ENCODE results near the gene RFC3. TPM values are rescaled to one million over a fixed set of nuclear protein-coding genes. Genes with fewer than 3 reads are reported as not detected.

Gene RFC3
- total and polyA plus RNA-seq, 10 donors = 3.6 to 25.7 (median 9.9) TPM

DNA sequence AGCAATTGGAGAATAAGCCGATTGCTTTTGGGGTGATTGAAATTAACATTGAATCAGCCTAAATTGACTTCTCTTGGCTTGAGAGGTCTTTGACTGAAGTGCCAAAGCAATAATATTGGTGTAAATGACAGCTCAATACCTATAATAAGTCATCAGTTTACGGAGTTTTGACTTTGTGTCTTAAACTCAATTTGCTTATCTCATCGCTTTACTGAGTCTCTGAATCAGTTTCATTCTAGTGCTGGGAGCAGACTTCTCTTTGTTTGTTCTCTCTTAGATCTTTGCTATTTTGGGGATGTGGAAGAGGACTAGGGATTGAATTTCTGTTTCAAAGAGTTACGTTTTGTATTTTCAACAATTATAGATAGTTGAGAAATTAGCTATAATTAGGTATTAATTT lies 7.1 kb downstream of the RFC3 start:
- Histone ChIP-seq H3K9me3 (no peaks in the 10 kb centered on the region), H3K4me1 (peaks cover 0 to 6% (median 0%) of the 10 kb centered on the region in 6 donors), H3K4me3 (no peak overlapping the region), H3K27ac (no peak overlapping the region), H3K36me3 (peaks cover 0 to 63% (median 13%) of the 10 kb centered on the region in 6 donors), H3K27me3 (replicated peaks in 1 of 7) (no peaks in the 10 kb centered on the region)
- TF ChIP-seq POLR2AphosphoS5 (IDR thresholded peaks at IDR 0.05) = no peak
- TF ChIP-seq, protein P1, sequence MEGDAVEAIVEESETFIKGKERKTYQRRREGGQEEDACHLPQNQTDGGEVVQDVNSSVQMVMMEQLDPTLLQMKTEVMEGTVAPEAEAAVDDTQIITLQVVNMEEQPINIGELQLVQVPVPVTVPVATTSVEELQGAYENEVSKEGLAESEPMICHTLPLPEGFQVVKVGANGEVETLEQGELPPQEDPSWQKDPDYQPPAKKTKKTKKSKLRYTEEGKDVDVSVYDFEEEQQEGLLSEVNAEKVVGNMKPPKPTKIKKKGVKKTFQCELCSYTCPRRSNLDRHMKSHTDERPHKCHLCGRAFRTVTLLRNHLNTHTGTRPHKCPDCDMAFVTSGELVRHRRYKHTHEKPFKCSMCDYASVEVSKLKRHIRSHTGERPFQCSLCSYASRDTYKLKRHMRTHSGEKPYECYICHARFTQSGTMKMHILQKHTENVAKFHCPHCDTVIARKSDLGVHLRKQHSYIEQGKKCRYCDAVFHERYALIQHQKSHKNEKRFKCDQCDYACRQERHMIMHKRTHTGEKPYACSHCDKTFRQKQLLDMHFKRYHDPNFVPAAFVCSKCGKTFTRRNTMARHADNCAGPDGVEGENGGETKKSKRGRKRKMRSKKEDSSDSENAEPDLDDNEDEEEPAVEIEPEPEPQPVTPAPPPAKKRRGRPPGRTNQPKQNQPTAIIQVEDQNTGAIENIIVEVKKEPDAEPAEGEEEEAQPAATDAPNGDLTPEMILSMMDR (IDR thresholded peaks at IDR 0.05 in 8 of 11, conservative IDR thresholded peaks at IDR 0.05 in 3 of 11) = no peak
- 96 to 97% (median 96%) methylated on average over 4 of the region's 4 CpGs for WGBS, 5 donors
- intact Hi-C loops (cut with DNase I; ENCODE audit: low total_unique reads) = no loop called here
- no peak for DNase-seq

DNA sequence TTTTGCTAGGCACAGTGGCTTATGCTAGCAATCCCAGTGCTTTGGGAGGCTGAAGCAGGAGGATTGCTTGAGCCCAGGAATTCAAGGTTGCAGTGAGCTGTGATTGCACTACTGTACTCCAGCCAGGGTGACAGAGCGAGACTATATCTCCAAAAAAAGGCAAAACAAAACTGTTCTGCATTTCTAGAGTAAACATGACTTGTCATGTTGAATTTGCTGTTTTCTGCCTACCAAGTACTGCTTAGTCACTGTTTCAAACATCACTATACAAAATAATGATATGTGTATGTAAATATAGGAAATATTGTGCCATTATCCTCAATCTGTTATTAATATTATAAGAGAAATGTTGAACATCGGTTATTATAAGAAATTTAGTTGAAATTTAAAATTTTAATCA lies 9.2 kb downstream of the RFC3 start:
- Histone ChIP-seq H3K9me3 (no peaks in the 10 kb centered on the region), H3K36me3 (peaks cover 0 to 73% (median 30%) of the 10 kb centered on the region in 6 donors), H3K27ac (peak overlapping the region in 3 of 8 donors; percentile 17 to 55 (median 28)), H3K27me3 (replicated peaks in 1 of 7) (no peaks in the 10 kb centered on the region), H3K4me1 (peaks cover 0 to 6% (median 0%) of the 10 kb centered on the region in 6 donors), H3K4me3 (no peak overlapping the region)
- no peak for TF ChIP-seq POLR2AphosphoS5 (IDR thresholded peaks at IDR 0.05)
- DNase-seq = no peak
- WGBS, 5 donors = 93 to 99% (median 95%) methylated on average over 2 of the region's 2 CpGs
- intact Hi-C loops (cut with DNase I; ENCODE audit: low total_unique reads) = no loop called here

DNA sequence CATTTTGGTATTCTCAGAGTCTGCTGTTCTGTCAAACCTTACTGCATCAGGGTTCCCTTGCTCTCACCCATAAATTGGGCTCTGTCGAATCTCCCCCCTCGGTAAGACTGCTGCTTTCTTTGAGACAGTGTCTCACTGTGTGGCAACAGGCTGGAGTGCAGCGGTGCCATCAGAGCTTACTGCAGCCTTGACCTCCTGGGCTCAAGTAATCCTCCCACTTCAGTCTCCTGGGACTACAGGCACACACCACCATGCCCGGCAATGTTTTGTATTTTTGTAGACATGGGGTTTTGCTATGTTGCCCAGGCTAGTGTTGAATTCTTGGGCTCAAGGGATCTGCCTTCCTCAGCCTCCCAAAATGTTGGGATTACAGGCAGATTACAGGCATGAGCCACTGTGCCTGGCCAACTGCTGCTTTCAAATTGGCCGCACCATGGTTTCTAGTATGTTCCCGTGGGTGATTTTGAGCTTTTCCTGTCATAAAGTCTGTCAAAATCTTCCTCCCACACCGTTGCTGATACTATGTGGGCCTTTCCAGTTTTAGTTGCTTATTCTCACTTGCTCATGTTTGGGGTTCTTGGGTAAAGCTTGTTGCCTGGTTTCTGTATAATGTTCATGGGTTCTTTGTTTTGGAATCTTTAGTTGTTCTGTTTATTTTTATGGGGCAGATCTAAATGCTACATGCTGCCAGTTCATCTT lies 10.6 kb downstream of the RFC3 start:
- H3K27me3 ChIP-seq (replicated peaks in 1 of 7) = no peaks in the 10 kb centered on the region
- H3K27ac ChIP-seq = peak overlapping the region in 4 of 8 donors; percentile 17 to 55 (median 27)
- 75 to 80% (median 80%) methylated on average over 7 of the region's 7 CpGs for WGBS, 5 donors
- no peaks in the 10 kb centered on the region for H3K9me3 ChIP-seq
- peaks cover 0 to 6% (median 0%) of the 10 kb centered on the region in 6 donors for H3K4me1 ChIP-seq
- intact Hi-C loops (cut with DNase I; ENCODE audit: low total_unique reads) = no loop called here
- H3K36me3 ChIP-seq = peaks cover 0 to 88% (median 36%) of the 10 kb centered on the region in 6 donors
- H3K4me3 ChIP-seq = no peak overlapping the region
- TF ChIP-seq POLR2A (IDR thresholded peaks at IDR 0.05) (no peak), POLR2AphosphoS5 (IDR thresholded peaks at IDR 0.05) (no peak)
- TF ChIP-seq, protein P1 (IDR thresholded peaks at IDR 0.05 in 8 of 11, conservative IDR thresholded peaks at IDR 0.05 in 3 of 11) = no peak
- no peak for DNase-seq

DNA sequence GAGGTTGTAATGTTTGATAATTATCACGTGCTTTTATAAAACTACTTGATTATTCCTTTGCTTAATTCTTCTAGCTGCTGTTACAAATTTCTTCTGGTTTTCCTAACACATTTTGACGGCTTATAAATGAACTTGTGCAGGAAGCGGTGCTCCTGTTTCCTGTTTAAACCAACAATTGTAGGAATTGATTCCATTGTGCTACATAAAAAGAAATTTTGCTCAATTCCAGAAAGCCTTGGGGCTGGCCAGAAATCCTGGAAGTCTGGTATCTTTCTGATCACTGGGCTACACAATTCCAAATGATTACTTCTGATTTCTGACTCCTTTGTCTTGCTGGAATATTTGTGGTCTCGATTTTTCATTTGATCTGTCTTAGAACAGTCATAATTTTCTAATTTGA lies 14.9 kb downstream of the RFC3 start:
- Histone ChIP-seq H3K9me3 (no peaks in the 10 kb centered on the region), H3K4me1 (peaks cover 0 to 5% (median 0%) of the 10 kb centered on the region in 6 donors), H3K27me3 (replicated peaks in 1 of 7) (no peaks in the 10 kb centered on the region), H3K4me3 (no peak overlapping the region), H3K27ac (peak overlapping the region in 5 of 8 donors; percentile 50 to 62 (median 52)), H3K36me3 (peaks cover 0 to 91% (median 34%) of the 10 kb centered on the region in 6 donors)
- 70 to 78% (median 77%) methylated on average over 4 of the region's 4 CpGs for WGBS, 5 donors
- intact Hi-C loops (cut with DNase I; ENCODE audit: low total_unique reads) = no loop called here
- TF ChIP-seq POLR2A (IDR thresholded peaks at IDR 0.05) = no peak
- no peak for TF ChIP-seq POLR2AphosphoS5 (IDR thresholded peaks at IDR 0.05)
- TF ChIP-seq, protein P1 (IDR thresholded peaks at IDR 0.05 in 8 of 11, conservative IDR thresholded peaks at IDR 0.05 in 3 of 11) = no peak
- no peak for DNase-seq
